Cardiac muscle cell (in vitro differentiated cells and primary cell): ENCODE measurements around the gene BAAT. TPM values are rescaled to one million over a fixed set of nuclear protein-coding genes. Genes with fewer than 3 reads are reported as not detected.

Source experiments
- DNase-seq, 2 donors: peaks; one replicate each; pipeline versions ENCODE4 v3.0.0 to v3.0.0-alpha.2; 2010 to 2017; ENCODE audit warnings: low read depth in 1 of 2, low spot score in 1 of 2
- H3K27ac ChIP-seq: fragments of 200-600 bp; sonication (generic); 2 replicates; pipeline ENCODE4 v1.5.1; 2016
- H3K27me3 ChIP-seq: fragments of 200-600 bp; sonication (generic); 2 replicates; pipeline ENCODE4 v1.6.0; 2016; ENCODE audit warnings: control low read depth
- H3K36me3 ChIP-seq: fragments of 200-600 bp; sonication (generic); 2 replicates; pipeline ENCODE4 v1.5.1; 2016; ENCODE audit warnings: control low read depth
- H3K4me1 ChIP-seq: fragments of 200-600 bp; sonication (generic); 2 replicates; pipeline ENCODE4 v1.8.1; 2017; ENCODE audit warnings: low read depth, mild to moderate bottlenecking, mixed run types
- H3K4me3 ChIP-seq: fragments of 200-600 bp; sonication (generic); 2 replicates; pipeline ENCODE4 v1.5.1; 2016; ENCODE audit warnings: mild to moderate bottlenecking
- H3K9me3 ChIP-seq: fragments of 200-600 bp; sonication (generic); 2 replicates; pipeline ENCODE4 v1.5.1; 2017; ENCODE audit warnings: low read depth, mild to moderate bottlenecking, control low read depth
- polyA plus RNA-seq: library from polyadenylated mRNA; unstranded; fragments of >200 nt; fragmentation: Nextera tagmentation; extraction: Ambion mirVana; gene quantifications from 2 replicates; pipeline ENCODE4 v1.2.1, GENCODE V29; 2016
- total RNA-seq: library from RNA; depleted of rRNA; stranded (reverse); fragments of >200 nt; gene quantifications from 2 replicates; pipeline ENCODE4 v1.2.3, GENCODE V29; 2016
- TF ChIP-seq, protein P1 (sequence below): IDR thresholded peaks from 2 replicates; pipeline ENCODE4 v1.5.1; 2012; ENCODE audit warnings: low read depth, mild to moderate bottlenecking, low read length

Gene BAAT
- total and polyA plus RNA-seq, 2 experiments from 2014 or later = not detected

DNA sequence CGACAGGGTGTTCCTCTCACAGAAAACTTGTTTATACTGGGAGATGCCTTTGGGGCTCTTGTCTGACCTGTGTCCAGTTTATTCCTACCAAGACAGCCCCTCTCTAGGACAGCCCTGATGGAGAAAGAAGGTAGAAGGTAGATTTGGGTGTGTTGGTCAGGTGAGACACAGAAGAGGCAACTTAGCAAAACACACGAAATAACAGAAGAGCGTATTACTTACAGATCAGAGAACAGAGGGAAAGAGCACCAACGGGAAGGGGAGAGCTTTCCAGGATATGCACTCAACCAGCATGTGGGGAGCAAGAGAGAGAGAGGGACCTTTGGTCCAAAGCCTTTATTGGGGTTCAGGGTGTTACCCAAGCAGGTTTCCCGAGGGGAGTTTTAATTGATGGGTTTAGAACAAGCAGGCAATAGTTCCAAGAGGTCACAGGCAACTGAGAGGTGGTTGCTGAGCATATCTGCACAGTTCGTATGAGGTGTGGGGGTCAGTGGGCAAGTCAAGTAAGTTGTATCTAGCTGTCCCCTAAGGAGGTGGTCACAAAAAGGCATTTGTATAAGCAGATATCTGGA lies 31.8 kb downstream of the BAAT start:
- no peak overlapping the region for H3K27ac ChIP-seq
- H3K4me1 ChIP-seq = no peaks in the 10 kb centered on the region
- TF ChIP-seq, protein P1, sequence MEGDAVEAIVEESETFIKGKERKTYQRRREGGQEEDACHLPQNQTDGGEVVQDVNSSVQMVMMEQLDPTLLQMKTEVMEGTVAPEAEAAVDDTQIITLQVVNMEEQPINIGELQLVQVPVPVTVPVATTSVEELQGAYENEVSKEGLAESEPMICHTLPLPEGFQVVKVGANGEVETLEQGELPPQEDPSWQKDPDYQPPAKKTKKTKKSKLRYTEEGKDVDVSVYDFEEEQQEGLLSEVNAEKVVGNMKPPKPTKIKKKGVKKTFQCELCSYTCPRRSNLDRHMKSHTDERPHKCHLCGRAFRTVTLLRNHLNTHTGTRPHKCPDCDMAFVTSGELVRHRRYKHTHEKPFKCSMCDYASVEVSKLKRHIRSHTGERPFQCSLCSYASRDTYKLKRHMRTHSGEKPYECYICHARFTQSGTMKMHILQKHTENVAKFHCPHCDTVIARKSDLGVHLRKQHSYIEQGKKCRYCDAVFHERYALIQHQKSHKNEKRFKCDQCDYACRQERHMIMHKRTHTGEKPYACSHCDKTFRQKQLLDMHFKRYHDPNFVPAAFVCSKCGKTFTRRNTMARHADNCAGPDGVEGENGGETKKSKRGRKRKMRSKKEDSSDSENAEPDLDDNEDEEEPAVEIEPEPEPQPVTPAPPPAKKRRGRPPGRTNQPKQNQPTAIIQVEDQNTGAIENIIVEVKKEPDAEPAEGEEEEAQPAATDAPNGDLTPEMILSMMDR = no peak
- no peaks in the 10 kb centered on the region for H3K36me3 ChIP-seq
- DNase-seq = no peak
- no peaks in the 10 kb centered on the region for H3K9me3 ChIP-seq
- H3K4me3 ChIP-seq = no peak overlapping the region
- H3K27me3 ChIP-seq = no peaks in the 10 kb centered on the region

DNA sequence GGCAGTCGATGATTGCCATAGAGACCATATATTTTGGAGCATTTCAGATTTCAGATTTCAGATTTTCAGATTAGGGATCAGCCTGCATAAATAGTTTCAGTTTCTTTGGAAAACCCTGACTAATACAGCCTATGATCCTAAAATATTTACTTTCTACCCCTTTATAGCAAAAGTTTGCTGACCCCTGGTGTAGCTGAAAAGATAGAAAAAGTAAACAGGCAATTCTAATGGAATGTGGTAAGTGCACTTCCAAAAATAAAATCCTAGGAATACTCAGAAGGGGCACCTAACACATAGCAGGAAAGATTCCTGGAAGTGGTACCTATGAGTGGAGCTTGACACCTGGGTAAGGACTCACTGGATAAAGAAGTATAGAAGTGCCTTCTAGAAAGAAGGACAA lies 34.5 kb downstream of the BAAT start:
- no peak for DNase-seq
- Histone ChIP-seq H3K27ac (no peak overlapping the region), H3K27me3 (no peaks in the 10 kb centered on the region), H3K9me3 (no peaks in the 10 kb centered on the region), H3K36me3 (no peaks in the 10 kb centered on the region), H3K4me3 (no peak overlapping the region), H3K4me1 (no peaks in the 10 kb centered on the region)
- TF ChIP-seq, protein P1 = no peak

DNA sequence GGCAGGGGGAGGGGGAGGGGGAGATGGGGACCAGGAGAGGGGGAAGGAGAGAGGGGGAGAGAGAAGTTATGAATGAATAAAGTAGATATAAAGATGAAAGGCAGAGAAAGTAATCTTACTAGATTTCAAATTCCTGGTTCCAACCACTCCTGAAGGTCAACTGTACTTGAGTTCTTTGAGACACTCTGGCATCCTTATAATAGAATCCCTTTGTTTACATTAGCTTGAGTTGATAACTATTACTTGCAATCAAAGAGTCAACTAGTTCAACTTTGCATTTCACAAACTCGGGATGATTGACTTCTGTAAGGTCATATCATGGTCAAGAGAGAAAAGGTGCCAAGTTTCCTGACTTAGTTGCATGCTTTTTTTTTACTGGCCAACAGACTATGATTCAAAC lies 42.2 kb downstream of the BAAT start:
- no peaks in the 10 kb centered on the region for H3K36me3 ChIP-seq
- TF ChIP-seq, protein P1 = no peak
- H3K4me3 ChIP-seq = no peak overlapping the region
- no peak overlapping the region for H3K27ac ChIP-seq
- H3K9me3 ChIP-seq = no peaks in the 10 kb centered on the region
- DNase-seq = no peak
- no peaks in the 10 kb centered on the region for H3K4me1 ChIP-seq
- H3K27me3 ChIP-seq = no peaks in the 10 kb centered on the region

DNA sequence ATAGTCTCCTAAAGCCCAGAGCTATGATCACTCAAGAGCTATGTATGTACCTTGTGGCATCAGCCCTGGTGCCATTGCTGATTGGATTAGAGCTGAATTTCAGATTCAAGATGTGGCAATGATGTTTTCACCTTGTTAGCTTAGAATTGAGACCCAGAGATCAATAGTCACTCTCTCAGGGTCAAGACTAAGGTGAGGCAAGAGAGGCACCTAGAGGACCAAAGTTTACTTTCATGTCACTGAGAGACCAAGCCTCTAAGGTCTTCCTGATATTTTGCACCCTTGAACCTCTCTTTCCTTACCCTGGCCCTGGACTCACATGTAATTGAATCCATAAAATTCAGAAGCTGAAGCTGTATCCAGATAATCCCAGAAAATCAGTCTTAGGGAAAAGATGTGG lies 42.8 kb downstream of the BAAT start:
- TF ChIP-seq, protein P1 = no peak
- Histone ChIP-seq H3K9me3 (no peaks in the 10 kb centered on the region), H3K4me1 (no peaks in the 10 kb centered on the region), H3K36me3 (no peaks in the 10 kb centered on the region), H3K4me3 (no peak overlapping the region), H3K27me3 (no peaks in the 10 kb centered on the region), H3K27ac (no peak overlapping the region)
- DNase-seq = no peak

DNA sequence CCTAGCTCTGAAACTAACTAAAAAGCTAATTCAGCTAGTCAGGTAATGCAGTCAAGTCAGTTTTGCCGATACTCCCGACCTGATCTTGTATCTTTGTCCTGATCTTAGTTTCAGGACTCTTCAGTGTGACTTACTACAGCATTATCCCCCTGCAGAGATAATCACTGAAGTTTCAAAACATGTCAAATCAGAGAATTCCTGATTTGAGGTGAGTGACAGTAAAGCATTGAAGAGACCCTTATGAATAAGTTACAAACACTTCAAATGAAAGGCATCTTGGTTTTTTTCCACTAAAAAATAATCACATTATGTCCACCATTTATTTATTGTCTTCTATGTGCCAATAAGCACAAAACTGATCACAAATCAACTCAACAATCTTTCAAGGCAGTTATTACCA lies 47.6 kb downstream of the BAAT start:
- TF ChIP-seq, protein P1 = no peak
- Histone ChIP-seq H3K9me3 (no peaks in the 10 kb centered on the region), H3K4me3 (no peak overlapping the region), H3K36me3 (no peaks in the 10 kb centered on the region), H3K27ac (no peak overlapping the region), H3K27me3 (no peaks in the 10 kb centered on the region), H3K4me1 (no peaks in the 10 kb centered on the region)
- DNase-seq = no peak

DNA sequence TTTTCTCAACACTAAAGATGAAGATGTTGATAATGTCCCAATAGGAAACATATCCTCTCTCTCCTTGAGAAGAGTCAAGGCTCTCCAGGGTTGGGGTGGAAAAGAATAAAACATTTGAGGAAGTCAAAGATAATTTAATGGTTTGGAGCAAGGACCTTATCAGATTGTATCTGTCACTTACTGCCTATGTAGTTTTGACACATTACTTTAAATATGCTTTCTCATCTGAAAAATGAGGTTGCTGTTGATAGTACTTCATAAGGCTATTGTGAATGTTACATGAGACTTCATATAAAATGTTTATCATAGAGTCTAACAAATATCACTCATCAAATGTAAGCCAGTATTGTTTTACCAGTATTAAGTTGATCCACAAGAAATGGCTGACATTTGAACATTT lies 48.7 kb downstream of the BAAT start:
- Histone ChIP-seq H3K36me3 (no peaks in the 10 kb centered on the region), H3K27me3 (no peaks in the 10 kb centered on the region), H3K4me3 (no peak overlapping the region), H3K9me3 (no peaks in the 10 kb centered on the region), H3K4me1 (no peaks in the 10 kb centered on the region), H3K27ac (no peak overlapping the region)
- TF ChIP-seq, protein P1 = no peak
- no peak for DNase-seq
